CD8-positive, alpha-beta memory T cell (primary cell): Measurements from ENCODE around the gene CUTA. TPM values are rescaled to one million over a fixed set of nuclear protein-coding genes. Genes with fewer than 3 reads are reported as not detected.

Source experiments
- CTCF ChIA-PET: fragments of 350-600 bp; sonication (Branson Sonifier 250); formaldehyde crosslinking; loops from one replicate; lab custom pipeline; 2021; ENCODE audit warnings: antibody characterized with exemption; lab: Charles Lee
- POLR2A ChIA-PET: fragments of 350-600 bp; sonication (Branson Sonifier 250); formaldehyde crosslinking; loops from one replicate; lab custom pipeline; 2021; ENCODE audit warnings: antibody characterized with exemption; lab: Charles Lee
- DNase-seq, 5 donors: peaks; one replicate each; pipeline versions ENCODE4 v3.0.0 to v3.0.0-alpha.2; 2020 to 2022; ENCODE audit warnings: mixed read lengths in 1 of 5
- H3K27ac ChIP-seq: one replicate; pipeline ENCODE4 v1.7.0; 2013; ENCODE audit warnings: low read depth, mild to moderate bottlenecking, low read length, moderate library complexity
- H3K27me3 ChIP-seq: 2 replicates; pipeline ENCODE4 v1.7.0; 2013; ENCODE audit warnings: low read length, mild to moderate bottlenecking; ENCODE audit not compliant: insufficient read depth, poor library complexity, severe bottlenecking
- H3K36me3 ChIP-seq: 2 replicates; pipeline ENCODE4 v1.7.0; 2013; ENCODE audit warnings: mild to moderate bottlenecking, low read length, moderate library complexity; ENCODE audit not compliant: insufficient read depth
- H3K4me1 ChIP-seq: 2 replicates; pipeline ENCODE4 v1.7.0; 2013; ENCODE audit warnings: mild to moderate bottlenecking, low read length, moderate library complexity; ENCODE audit not compliant: insufficient read depth
- H3K4me3 ChIP-seq: 2 replicates; pipeline ENCODE4 v1.7.0; 2013; ENCODE audit warnings: mild to moderate bottlenecking, low read length
- H3K9me3 ChIP-seq: 2 replicates; pipeline ENCODE4 v1.7.0; 2013; ENCODE audit warnings: mild to moderate bottlenecking, low read length
- H3K27ac Mint-ChIP-seq, 8 donors: one replicate each; pipeline ENCODE4 v1.8.0; 2020 to 2021; ENCODE audit warnings: mixed read lengths in 8 of 8, mild to moderate bottlenecking in 6 of 8, inconsistent platforms in 3 of 8, moderate library complexity in 3 of 8
- H3K27me3 Mint-ChIP-seq, 2 donors: one replicate each; pipeline ENCODE4 v1.8.0; 2020 to 2021; ENCODE audit warnings: mixed read lengths in 2 of 2, mild to moderate bottlenecking in 1 of 2, moderate library complexity in 1 of 2
- H3K36me3 Mint-ChIP-seq, 3 donors: one replicate each; pipeline ENCODE4 v1.8.0; 2020 to 2021; ENCODE audit warnings: mixed read lengths in 3 of 3, inconsistent platforms in 1 of 3, mild to moderate bottlenecking in 1 of 3
- H3K4me1 Mint-ChIP-seq, 3 donors: one replicate each; pipeline ENCODE4 v1.8.0; 2020 to 2021; ENCODE audit warnings: mixed read lengths in 3 of 3, inconsistent platforms in 1 of 3, mild to moderate bottlenecking in 1 of 3
- H3K4me3 Mint-ChIP-seq, 7 donors: one replicate each; pipeline ENCODE4 v1.8.0; 2020 to 2021; ENCODE audit warnings: mixed read lengths in 7 of 7, mild to moderate bottlenecking in 6 of 7, moderate library complexity in 4 of 7, inconsistent platforms in 2 of 7
- H3K9me3 Mint-ChIP-seq, 5 donors: one replicate each; pipeline ENCODE4 v1.8.0; 2020 to 2022; ENCODE audit warnings: mixed read lengths in 5 of 5, mild to moderate bottlenecking in 3 of 5, moderate library complexity in 2 of 5, inconsistent platforms in 1 of 5
- polyA plus RNA-seq: library from polyadenylated mRNA; unstranded; fragments of 300-500 nt; fragmentation: Illumina TruSeq; gene quantifications from one replicate; pipeline ENCODE4 v1.2.3, GENCODE V29; 2021
- total RNA-seq, 2 experiments: library from RNA; stranded (reverse); gene quantifications; one replicate each; pipeline ENCODE4 v1.2.3, GENCODE V29; 2021

Gene CUTA
- total and polyA plus RNA-seq, 3 experiments from 2014 or later = 149 to 451 (median 164) TPM

DNA sequence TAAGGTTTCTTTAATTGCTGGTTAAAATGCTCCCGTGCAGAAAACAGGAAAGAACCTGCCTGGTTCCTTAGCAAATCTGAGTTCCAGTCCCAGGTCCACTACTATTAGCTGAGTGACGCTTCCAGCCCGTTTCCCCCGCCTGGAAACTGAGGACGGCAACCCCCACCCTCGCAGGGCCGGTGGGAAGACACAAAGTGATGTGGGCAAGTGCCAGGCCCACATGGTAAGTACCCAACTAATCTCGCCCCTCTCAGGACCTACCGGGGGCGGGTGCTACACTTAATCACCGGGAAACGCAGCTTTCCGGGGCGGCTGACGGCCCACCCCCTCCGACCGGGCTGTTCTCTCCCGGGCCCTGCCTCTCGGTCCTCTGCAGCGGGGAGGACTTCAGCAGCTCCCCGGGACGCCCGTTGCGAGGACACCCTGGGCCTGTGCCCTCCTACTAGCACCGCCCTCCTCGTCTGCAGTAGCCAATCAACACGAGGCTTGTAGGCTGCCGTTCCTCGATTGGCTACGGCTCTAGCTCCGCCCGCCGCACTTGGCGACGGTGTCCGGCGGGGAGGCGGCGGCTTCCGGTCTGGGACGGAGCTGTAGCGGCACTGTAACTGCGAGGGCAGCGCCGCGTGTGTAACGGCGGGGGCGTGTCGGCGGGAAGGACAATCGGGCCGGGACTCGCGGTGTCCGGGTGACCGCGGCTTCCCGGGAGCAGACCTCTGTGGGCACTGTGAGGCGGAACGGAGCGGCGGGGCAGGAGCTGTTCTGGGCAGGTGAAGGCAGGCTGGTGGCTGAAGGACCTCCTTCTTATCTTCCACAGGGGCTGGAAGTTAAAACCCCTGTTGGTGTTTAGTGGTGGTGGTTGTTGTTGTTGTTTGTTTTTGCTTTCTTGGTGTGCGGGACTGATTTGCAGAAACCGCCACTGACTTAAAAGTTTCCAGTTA lies 36.4 kb upstream of the CUTA start, which contains the start of gene ZBTB9:
Gene ZBTB9, plus strand, starts transcription at position 568 of the 938 bp plus-strand sequence. CDS start 525 bp downstream, outside the sequence.
- Mint-ChIP-seq H3K27me3 (no peaks in the 10 kb centered on the region), H3K4me3 (peak within 1 kb of the TSS; percentile 90 to 99 (median 97)), H3K4me1 (peaks cover 36 to 50% (median 43%) of the 10 kb centered on the region in 3 donors), H3K9me3 (no peaks in the 10 kb centered on the region), H3K36me3 (peaks cover 0 to 37% (median 4%) of the 10 kb centered on the region in 3 donors), H3K27ac (peak within 1 kb of the TSS; percentile 89 to 98 (median 94))
- H3K27me3 ChIP-seq = no peaks in the 10 kb centered on the region
- POLR2A ChIA-PET = interaction anchor here (0.6 to 1.5 kb wide), 16 partner anchors 23 to 1834 kb away, joined by 3 to 14 read pairs (median 4); partner anchors contain the start of genes BAK1, CUTA, ITPR3 and PHF1
- CTCF ChIA-PET = interaction anchor here (0.6 to 1.6 kb wide), 7 partner anchors 25 to 206 kb away, joined by 3 to 7 read pairs (median 3); no protein-coding TSS in a partner anchor
- H3K4me1 ChIP-seq = peaks cover 21% of the 10 kb centered on the region
- peaks cover 10% of the 10 kb centered on the region for H3K36me3 ChIP-seq
- H3K4me3 ChIP-seq = peak within 1 kb of the TSS; percentile 84
- H3K27ac ChIP-seq = peak within 1 kb of the TSS; percentile 84
- peak; percentile 92 to 97 (median 92) for DNase-seq
- no peaks in the 10 kb centered on the region for H3K9me3 ChIP-seq

DNA sequence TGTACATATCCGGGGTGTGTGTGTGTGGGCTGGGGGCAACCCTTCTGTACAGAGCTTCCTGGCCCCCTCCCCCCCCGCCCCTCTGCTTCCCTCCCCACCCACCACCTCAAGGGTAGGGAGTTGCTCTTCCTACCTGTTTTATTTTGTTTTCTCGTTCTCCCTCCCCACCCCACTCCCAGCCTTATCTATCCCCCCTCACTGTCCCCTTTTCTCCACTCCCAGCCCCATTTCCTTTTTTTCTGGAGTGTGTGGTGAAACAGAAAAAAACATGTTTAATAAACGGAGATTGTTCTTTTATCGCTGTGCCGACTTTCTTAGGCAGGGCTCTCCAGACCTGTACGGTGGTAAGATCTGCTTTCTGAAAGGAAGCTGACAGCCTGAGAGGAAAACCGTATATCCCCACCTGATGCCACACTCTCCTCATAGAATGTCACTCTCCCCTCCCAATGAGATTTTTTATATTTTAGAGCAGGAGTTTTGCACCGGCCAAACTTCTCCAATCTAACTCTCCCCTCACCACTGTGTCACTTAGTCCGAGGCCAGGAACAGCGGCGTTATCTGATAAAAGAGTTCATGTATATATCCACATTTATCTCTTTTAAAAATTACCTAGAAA lies 35.6 kb upstream of the CUTA start:
- peak overlapping the region; percentile 84 for H3K27ac ChIP-seq
- peak overlapping the region; percentile 84 for H3K4me3 ChIP-seq
- peaks cover 36 to 50% (median 43%) of the 10 kb centered on the region in 3 donors for H3K4me1 Mint-ChIP-seq
- ChIA-PET CTCF (interaction anchor here (1.1 to 1.6 kb wide), 5 partner anchors 25 to 205 kb away, joined by 3 to 7 read pairs (median 3); no protein-coding TSS in a partner anchor), POLR2A (interaction anchor here (0.6 to 1.5 kb wide), 10 partner anchors 22 to 1833 kb away, joined by 3 to 14 read pairs (median 4); partner anchors contain the start of genes PHF1, PRRC2A, RPS18 and VPS52)
- peaks cover 10% of the 10 kb centered on the region for H3K36me3 ChIP-seq
- no peaks in the 10 kb centered on the region for H3K27me3 Mint-ChIP-seq
- DNase-seq = peak in 1 of 5 donors; percentile 27
- no peaks in the 10 kb centered on the region for H3K9me3 ChIP-seq
- peak overlapping the region; percentile 89 to 98 (median 94) for H3K27ac Mint-ChIP-seq
- H3K27me3 ChIP-seq = no peaks in the 10 kb centered on the region
- peaks cover 0 to 43% (median 2%) of the 10 kb centered on the region in 3 donors for H3K36me3 Mint-ChIP-seq
- H3K4me1 ChIP-seq = peaks cover 21% of the 10 kb centered on the region
- H3K4me3 Mint-ChIP-seq = peak overlapping the region; percentile 90 to 99 (median 97)
- H3K9me3 Mint-ChIP-seq = no peaks in the 10 kb centered on the region

DNA sequence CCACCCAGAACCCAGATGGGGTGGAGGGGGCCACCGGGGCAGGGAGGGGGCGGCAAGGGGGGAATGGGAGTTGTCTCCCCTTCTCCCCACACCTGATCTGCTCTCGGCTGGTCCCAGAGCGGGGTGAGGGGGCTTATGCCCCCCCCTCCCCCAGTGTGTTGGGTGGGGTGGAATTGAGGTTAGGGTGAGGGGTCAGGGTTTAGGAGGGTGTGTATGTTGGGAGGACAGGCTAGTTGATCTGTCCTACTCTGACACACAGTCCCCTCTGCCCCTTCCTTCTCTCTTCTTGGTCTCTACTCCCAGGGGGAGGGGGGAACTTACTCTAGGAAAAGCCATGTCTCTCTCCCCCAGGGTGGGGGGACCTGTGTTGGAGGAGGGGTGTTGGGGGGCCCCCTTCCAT lies 34.6 kb upstream of the CUTA start:
- no peaks in the 10 kb centered on the region for H3K27me3 ChIP-seq
- no peak overlapping the region for H3K4me3 Mint-ChIP-seq
- peaks cover 36 to 57% (median 41%) of the 10 kb centered on the region in 3 donors for H3K4me1 Mint-ChIP-seq
- H3K36me3 ChIP-seq = peaks cover 10% of the 10 kb centered on the region
- ChIA-PET CTCF (no interaction called here), POLR2A (interaction anchor here (0.6 kb wide), 2 partner anchors 17 to 42 kb away, joined by 3 to 4 read pairs; no protein-coding TSS in a partner anchor)
- no peak overlapping the region for H3K27ac ChIP-seq
- H3K36me3 Mint-ChIP-seq = peaks cover 0 to 52% (median 5%) of the 10 kb centered on the region in 3 donors
- no peak for DNase-seq
- peaks cover 0 to 1% (median 0%) of the 10 kb centered on the region in 5 donors for H3K9me3 Mint-ChIP-seq
- no peaks in the 10 kb centered on the region for H3K9me3 ChIP-seq
- H3K4me1 ChIP-seq = peaks cover 21% of the 10 kb centered on the region
- H3K27me3 Mint-ChIP-seq = no peaks in the 10 kb centered on the region
- peak overlapping the region in 2 of 8 donors; percentile 33 to 36 for H3K27ac Mint-ChIP-seq
- H3K4me3 ChIP-seq = no peak overlapping the region

DNA sequence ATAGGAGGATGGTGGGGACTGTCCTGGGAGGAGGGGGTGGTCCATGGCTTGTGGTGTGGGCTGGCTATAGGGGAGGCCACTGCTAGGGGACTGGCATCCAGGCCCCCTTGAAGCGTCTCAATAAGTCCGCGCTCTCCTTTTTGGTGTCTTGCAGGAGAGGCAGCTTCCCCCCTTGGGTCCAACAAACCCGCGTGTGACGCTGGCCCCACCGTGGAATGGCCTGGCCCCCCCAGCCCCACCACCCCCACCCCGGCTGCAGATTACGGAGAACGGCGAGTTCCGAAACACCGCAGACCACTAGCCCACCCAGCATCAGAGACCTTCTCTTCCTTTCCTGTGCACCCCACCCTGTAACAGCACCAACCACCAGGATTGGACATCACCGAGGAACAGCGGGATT lies 33.7 kb upstream of the CUTA start:
- DNase-seq = no peak
- ChIA-PET POLR2A (no interaction called here), CTCF (no interaction called here)
- Mint-ChIP-seq H3K4me1 (peaks cover 30 to 54% (median 33%) of the 10 kb centered on the region in 3 donors), H3K27me3 (no peaks in the 10 kb centered on the region), H3K27ac (peak overlapping the region in 6 of 8 donors; percentile 41 to 72 (median 51)), H3K9me3 (peaks cover 0 to 1% (median 0%) of the 10 kb centered on the region in 5 donors), H3K4me3 (peak overlapping the region in 2 of 7 donors; percentile 15 to 38), H3K36me3 (peaks cover 0 to 53% (median 3%) of the 10 kb centered on the region in 3 donors)
- no peak overlapping the region for H3K27ac ChIP-seq
- H3K4me1 ChIP-seq = peaks cover 21% of the 10 kb centered on the region
- H3K4me3 ChIP-seq = no peak overlapping the region
- no peaks in the 10 kb centered on the region for H3K9me3 ChIP-seq
- H3K36me3 ChIP-seq = peaks cover 3% of the 10 kb centered on the region
- no peaks in the 10 kb centered on the region for H3K27me3 ChIP-seq

DNA sequence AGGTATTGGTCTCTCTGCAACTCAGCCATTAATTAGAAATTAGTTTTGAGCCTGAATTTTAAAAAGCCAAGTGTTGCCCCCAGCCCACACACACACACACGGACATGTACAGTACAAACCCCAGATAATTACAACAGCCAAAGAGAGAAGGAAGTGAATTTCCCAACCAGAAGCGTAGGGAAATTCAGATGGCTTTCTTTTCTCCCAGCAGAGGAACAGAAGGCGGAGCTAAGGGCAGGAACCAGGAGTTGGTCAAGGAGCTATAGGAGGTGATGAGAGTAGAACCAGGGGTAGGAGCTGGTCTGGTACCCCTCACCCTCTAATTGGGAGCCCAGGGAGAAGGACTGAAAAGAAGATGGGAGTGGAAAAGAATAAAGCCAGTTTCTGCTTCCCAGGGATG lies 32.5 kb upstream of the CUTA start:
- Mint-ChIP-seq H3K36me3 (peaks cover 0 to 51% (median 9%) of the 10 kb centered on the region in 3 donors), H3K4me1 (peaks cover 23 to 43% (median 25%) of the 10 kb centered on the region in 3 donors), H3K9me3 (peaks cover 0 to 1% (median 0%) of the 10 kb centered on the region in 5 donors), H3K27ac (peak overlapping the region in 6 of 8 donors; percentile 8 to 82 (median 70)), H3K4me3 (peak overlapping the region in 2 of 7 donors; percentile 44 to 45), H3K27me3 (no peaks in the 10 kb centered on the region)
- ChIA-PET CTCF (no interaction called here), POLR2A (interaction anchor here (0.7 kb wide), 1 partner anchor 17 kb away, joined by 3 read pairs; no protein-coding TSS in a partner anchor)
- Histone ChIP-seq H3K4me1 (peaks cover 20% of the 10 kb centered on the region), H3K36me3 (peaks cover 3% of the 10 kb centered on the region), H3K4me3 (no peak overlapping the region), H3K27me3 (no peaks in the 10 kb centered on the region), H3K27ac (no peak overlapping the region), H3K9me3 (no peaks in the 10 kb centered on the region)
- no peak for DNase-seq

DNA sequence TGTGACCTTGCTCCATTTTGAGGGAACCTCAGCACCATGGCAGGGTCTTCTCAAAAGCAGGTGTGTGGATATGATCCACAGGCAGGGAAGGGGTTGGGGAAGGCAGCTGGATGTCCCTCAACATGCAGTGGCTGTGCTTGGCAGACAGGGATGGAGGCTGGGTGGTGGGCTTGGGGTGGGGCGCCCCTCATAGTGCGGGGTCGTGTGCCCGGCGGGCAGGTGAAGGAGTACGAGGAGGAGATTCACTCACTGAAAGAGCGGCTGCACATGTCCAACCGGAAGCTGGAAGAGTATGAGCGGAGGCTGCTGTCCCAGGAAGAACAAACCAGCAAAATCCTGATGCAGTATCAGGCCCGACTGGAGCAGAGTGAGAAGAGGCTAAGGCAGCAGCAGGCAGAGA lies 28.4 kb upstream of the CUTA start:
- peaks cover 0 to 11% (median 0%) of the 10 kb centered on the region in 3 donors for H3K4me1 Mint-ChIP-seq
- H3K9me3 ChIP-seq = no peaks in the 10 kb centered on the region

DNA sequence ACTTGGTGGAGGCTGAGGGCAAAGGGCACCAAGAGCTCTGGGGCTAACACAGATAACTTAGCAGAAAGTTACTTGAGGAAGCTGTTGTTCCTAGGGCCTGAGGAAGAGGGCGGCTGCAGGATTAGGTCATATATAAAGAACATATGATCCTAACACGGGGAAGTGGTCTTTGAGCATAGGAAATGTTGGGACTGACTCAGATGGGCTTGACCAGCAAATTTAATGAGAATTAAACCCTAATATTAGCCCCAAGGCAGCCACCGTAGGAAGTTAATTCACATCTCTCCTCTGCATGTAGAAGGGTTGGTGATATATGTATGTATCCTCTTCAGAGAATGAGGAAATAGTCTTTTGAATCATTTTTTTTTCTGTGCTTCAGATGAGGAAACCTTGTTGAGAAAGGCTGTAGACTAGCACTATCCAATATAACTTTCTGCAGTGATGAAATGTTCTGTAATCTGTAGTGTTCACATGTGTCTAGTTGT lies 27.3 kb upstream of the CUTA start:
- Mint-ChIP-seq H3K27me3 (no peaks in the 10 kb centered on the region), H3K27ac (peak overlapping the region in 4 of 8 donors; percentile 16 to 64 (median 48)), H3K4me3 (no peak overlapping the region), H3K4me1 (peaks cover 0 to 6% (median 0%) of the 10 kb centered on the region in 3 donors), H3K9me3 (peaks cover 0 to 1% (median 0%) of the 10 kb centered on the region in 5 donors), H3K36me3 (peaks cover 0 to 79% (median 12%) of the 10 kb centered on the region in 3 donors)
- peaks cover 10% of the 10 kb centered on the region for H3K36me3 ChIP-seq
- H3K4me1 ChIP-seq = no peaks in the 10 kb centered on the region
- CTCF ChIA-PET = no interaction called here
- no peaks in the 10 kb centered on the region for H3K27me3 ChIP-seq
- H3K9me3 ChIP-seq = no peaks in the 10 kb centered on the region
- H3K4me3 ChIP-seq = no peak overlapping the region
- POLR2A ChIA-PET = no interaction called here
- no peak overlapping the region for H3K27ac ChIP-seq
- DNase-seq = no peak

More for the DNA sequence above, 28.4 kb upstream of the CUTA start:
- peaks cover 0 to 72% (median 12%) of the 10 kb centered on the region in 3 donors for H3K36me3 Mint-ChIP-seq
- Histone ChIP-seq H3K27me3 (no peaks in the 10 kb centered on the region), H3K4me1 (no peaks in the 10 kb centered on the region), H3K27ac (no peak overlapping the region), H3K36me3 (peaks cover 6% of the 10 kb centered on the region), H3K4me3 (no peak overlapping the region)
- H3K27ac Mint-ChIP-seq = peak overlapping the region in 7 of 8 donors; percentile 4 to 88 (median 43)
- no peak for DNase-seq
- ChIA-PET POLR2A (interaction anchor here (0.6 kb wide), 1 partner anchor 29 kb away, joined by 4 read pairs; no protein-coding TSS in a partner anchor), CTCF (interaction anchor here (0.8 kb wide), 1 partner anchor 9 kb away, joined by 3 read pairs; no protein-coding TSS in a partner anchor)
- H3K9me3 Mint-ChIP-seq = peaks cover 0 to 1% (median 0%) of the 10 kb centered on the region in 5 donors
- no peaks in the 10 kb centered on the region for H3K27me3 Mint-ChIP-seq
- H3K4me3 Mint-ChIP-seq = peak overlapping the region in 1 of 7 donors; percentile 44
